Medulla oblongata (tissue), 1 donor: ENCODE data around the gene ANXA3.

ENCODE experiments used
- DNase-seq: peaks from one replicate; pipeline ENCODE4 v3.0.0-alpha.2; 2015; ENCODE audit errors: extremely low spot score

The ANXA3 gene

DNA sequence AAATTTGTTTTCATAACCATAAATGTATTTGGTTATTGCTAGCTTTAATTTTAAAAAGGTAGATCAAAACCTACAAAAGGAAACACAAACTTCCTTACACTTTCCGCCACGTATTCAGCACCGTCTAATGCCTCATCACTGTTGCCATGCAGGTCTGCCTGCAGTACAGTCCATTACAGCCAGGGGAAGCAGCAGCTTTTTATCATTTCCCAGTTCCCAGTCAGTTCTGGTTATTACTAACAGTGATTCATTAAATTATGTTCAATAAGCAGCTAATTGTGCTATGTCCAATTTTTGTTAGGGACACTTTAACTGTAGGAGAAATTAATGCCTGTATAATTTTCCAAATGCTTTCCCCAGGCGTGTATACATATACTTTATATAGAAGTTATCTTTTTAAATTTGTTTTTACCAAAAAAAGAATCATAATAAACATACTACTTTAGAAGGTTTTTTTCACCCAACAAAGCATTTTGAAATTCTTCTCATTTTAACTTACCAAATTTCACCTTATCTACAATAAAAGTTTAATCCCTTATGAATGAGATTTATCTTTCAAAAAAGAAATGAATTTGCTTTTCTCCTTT, 93.3 kb downstream of the ANXA3 start:
- peak; percentile 89 for DNase-seq

DNA sequence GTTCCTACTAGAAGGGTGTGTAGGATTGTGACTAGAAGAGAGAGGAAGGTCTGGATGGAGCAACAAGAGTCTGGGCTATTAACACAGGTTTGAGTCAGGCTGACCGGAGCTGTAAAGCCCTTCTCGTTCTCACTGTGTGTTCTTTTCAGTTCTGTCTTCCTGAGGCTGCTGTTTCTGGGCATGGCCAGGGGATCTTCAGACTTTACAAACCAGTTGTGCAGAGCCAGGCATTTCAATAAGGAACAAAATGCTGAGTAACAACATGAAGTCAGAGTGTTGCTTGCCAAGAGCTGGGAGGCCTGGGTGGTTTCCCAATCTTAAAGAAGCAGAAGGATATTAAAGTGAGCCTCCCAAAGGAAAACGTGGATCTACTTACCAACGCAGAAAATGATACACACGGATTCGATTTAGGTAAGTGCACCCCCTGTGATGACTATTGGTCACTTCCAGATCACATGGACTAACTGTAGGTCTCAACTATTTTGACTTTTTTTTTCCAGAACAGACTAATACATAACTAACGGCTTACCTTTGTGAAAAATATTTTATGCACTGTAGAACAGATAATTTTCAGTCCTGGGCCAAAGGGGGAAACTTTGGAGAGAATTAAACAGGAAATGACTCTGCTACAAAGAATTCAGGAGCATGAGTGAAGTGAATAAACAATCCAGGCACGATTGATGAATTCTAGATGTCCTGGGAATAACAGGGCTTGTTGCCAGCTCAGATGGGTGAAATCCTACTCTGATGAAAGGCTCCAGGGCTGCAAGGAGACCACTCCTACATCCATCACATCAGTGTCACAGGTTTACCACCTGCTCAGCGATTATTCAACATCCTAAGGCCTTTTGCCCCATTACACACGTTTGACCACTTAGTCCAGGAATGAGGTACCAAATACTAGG, 94.5 kb downstream of the ANXA3 start:
- peak; percentile 92 for DNase-seq

GRCh38 chr4:78647272-78647671, 95.7 kb downstream of the ANXA3 start:
- no peak for DNase-seq

GRCh38 chr4:78648640-78649363, 97.2 kb downstream of the ANXA3 start:
- no peak for DNase-seq

GRCh38 chr4:78650106-78651024, 98.8 kb downstream of the ANXA3 start:
- DNase-seq: no peak

GRCh38 chr4:78651250-78651860, 99.8 kb downstream of the ANXA3 start:
- no peak for DNase-seq

DNA sequence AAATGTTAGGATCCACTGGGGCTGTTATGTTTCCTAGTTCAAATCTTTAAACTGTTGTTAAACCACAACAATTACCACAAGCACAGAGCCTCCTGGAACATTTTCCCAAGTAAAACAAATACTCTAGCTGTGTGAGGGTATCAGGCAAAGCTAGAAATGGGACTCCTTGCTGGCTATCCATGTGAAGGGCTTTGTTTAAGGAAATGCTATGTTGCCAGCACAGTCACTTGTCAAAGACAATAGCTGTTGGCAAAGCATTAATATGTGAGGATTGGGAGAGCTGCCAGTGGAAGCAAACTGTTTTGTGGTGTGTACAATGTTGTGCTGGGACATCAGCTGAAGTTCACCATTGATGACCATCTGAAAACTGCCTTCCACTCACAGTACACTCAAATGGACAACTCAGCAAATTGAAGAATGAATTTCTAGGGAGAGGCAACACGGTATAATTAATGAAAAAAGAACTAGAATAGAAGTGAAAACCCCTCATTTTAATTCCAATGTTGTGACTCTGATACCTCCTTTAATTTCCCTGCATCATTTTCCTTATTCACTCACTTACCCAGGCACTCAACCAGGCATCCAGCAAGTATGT, 100.8 kb downstream of the ANXA3 start:
- peak; percentile 93 for DNase-seq

DNA sequence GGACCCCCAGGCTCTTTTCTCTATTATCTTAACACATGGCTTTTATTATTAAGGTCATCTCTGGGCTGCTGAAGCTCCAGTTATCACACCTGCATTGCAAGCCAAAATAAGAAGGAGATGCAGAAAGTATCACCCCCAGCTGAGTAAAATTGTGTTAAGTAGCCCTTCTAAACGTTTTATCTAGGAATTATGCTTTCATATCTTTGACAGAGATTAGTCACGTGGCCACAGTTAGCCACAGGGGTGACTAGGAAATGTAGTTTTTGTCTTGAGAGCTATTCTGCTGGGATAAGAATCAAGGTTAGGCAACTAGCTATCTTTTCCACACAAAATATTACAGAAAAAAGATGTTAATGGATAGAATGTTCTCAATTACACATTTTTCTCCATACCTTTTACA, 102.1 kb downstream of the ANXA3 start:
- DNase-seq: no peak

DNA sequence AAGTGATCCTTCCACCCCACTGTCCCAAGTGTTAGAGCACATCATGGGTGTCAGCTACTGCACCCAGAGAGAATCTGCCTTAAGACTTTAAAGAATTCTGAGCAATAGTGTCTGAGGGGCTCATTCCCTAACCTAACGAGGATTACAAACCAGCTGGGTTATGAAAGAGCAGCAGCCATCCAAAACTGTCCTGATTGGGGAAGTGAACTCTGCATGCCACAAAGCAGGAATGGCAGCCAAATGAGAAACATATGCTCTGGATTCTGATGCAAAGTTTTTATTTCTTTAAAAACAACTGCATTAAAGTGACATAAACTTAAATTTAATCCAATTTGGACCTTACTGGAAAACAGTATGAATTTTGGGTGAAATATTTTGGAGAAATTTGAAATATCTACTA, 103.2 kb downstream of the ANXA3 start:
- DNase-seq: no peak

DNA sequence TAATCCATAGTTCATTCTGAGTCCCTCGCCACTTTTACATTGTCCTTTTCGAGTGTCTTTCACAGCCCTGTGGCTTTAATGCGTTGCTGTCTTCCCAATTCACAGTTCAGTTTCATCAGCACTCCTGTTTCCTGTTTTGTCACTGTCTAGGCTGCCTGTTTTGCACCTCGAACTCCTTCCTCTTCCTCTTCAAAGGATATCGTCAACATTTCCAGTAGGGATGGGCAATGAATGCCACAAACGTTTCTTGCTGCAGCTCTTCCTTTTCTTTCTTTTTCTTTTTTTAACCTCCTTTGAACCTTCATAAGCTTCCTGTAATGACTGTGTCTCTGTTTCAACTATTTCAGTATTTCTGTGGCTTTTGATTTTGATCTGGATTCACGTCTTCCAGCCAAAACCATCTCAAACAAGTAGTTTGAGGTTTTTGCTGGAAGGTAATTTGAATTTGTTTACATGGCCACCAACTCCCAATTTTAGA, 105.4 kb downstream of the ANXA3 start:
- DNase-seq: peak; percentile 84

DNA sequence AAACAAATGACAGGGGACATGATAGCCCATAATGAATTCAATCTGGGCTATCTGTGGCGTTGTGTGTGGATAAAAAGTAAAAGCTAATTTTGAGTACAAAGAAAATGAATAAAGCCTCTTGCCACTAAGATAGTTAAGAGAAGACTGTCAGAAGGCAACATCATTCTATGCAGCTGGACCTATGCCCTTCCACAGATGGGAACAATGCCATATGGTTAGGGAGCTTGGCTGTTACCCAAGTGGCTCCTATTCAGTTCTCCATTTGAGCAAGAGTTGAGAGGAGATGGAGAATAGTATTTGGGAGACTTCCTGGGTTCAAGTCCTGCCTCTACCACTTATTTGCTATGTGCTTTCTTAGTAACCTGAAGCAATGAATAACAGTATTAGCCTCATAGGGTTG, 107.7 kb downstream of the ANXA3 start:
- peak; percentile 60 for DNase-seq

- no peak for DNase-seq
Measured at GRCh38 chr4:78659665-78660064, 108.1 kb downstream of the ANXA3 start.
